ENCODE measurements around the gene ZNF280B.
"Not testable (repeated sequence)": the region's sequence is repeated elsewhere in the genome, so short reads cannot be mapped to it uniquely, and the experiment has no call there.

Gene ZNF280B

DNA sequence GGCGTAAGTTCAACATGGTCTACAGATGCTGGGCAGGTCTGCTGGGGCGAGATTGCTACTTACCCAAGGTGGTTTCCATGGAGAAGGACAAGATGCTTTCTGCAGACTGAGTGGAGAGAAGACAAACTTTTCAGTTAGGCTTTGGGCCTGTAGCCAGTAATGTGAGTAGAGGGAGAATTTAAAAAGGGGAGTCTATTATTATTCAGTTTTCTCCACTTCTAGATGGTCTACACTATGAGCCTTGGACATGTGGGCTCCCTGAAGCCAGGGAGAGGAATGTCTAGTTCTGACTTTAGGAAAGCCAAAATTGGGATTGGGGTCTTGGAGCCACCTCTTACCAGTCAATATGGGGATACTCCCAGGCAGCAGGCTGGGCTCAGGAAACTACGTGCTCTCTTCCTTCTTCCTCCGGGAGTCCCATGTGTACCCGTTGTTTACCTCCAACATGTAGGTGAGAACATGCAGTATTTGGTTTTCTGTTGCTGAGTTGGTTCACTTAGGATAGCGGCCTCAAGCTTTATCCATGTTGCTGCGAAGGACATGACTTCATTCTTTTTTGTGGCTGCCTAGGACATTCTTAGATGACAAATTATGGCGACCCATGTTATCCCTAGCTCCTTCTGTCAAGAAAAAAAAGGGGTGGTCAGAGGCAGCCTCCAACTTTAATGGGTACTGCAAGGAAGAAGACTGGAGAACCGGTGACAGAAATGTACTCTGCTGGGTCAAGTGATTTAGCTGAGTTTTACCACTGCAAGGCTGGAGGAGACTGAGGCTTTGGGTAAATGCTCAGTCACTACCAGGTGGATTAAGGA is 26.3 kb upstream of the ZNF280B start:
- DNase-seq (ENCODE audit: low spot score) = no peak

DNA sequence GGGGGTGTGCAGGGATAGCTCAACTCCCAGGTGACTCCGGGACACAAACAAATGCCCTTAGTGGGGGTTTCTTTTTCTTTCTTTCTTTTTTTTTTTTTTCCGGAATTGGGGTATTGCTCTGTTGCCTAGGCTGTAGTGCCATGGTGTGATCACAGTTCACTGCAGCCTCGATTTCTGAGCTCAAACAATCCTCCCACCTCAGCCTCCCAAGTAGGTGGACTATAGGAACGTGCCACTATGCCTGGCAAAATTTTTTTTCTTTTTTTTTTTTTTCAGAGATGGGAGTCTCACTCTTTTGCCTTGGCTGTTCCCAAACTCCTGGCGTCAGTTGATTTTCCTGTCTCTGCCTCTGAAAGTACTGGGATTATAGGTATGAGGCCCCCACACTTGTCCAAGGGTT is 25.3 kb upstream of the ZNF280B start:
- no peak for DNase-seq (ENCODE audit: low spot score)

DNA sequence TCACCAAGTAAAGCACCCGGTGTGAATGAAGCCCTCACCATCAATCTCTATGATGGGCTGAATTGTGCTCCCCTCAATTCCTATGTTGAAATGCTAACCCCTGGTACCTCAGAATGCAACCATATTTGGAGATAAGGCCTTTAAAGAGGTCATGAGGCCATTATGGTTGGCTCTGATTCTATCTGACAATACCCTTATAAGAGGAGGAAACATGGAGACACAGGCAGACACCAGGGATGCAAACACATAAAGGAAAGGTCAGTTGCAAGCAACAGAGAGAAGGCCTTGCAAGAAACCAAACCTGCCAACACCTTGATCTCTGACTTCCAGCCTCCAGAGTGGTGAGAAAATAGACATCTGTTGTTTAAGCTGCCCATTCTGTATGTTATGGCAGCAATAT is 24.9 kb upstream of the ZNF280B start:
- no peak for DNase-seq (ENCODE audit: low spot score)

DNA sequence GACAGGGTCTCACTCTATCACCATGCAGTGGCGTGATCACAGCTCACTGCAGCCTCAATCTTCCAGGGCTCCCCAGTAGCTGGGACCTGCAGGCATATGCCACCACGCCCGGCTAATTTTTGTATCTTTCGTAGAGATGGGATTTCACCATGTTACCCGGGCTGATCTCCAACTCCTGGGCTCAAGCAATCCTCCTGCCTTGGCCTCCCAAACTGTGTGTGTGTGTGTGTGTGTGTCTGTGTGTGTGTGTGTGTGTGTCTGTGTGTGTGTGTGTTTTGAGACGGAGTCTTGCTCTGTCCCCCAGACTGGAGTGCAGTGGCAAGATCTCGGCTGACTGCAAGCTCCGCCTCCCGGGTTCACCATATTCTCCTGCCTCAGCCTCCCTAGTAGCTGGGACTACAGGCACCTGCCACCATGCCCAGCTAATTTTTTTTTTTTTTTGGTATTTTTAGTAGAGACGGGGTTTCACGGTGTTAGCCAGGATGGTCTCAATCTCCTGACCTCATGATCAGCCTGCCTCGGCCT is 24.1 kb upstream of the ZNF280B start:
- not testable (repeated sequence) for DNase-seq (ENCODE audit: low spot score)

DNA sequence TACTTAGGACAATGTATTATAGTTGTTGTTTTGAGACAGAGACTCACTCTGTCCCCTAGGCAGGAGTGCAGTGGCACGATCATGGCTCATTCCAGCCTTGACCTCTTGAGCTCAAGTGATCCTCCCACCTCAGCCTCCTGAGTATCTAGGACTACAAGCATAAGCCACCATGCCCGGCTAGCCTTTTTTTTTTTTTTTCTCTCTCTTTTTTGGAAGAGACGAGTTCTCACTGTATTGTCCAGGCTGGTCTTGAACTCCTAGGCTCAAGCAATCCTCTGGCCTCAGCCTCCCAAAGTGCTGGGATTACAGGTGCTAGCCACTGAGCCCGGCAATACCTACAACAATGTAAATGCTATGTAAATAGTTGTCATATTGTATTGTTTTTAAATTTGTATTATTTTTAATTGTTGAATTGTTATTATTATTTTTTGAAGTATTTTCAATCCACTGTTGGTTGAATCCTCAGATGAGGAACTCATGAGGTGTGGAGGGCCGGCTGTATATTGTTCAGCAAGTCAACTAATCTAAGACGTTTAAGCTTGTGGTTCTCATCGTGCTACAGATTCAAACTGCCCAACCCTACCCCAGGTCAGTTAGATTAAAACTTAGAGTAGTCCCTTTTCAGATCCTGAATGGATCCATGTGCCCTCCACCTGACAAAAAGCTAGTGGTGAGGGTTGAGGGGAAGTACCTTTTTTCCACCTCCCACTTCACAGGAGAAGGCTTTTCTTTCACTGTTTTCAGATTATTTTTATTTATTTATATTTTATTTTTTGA is 23.4 kb upstream of the ZNF280B start:
- DNase-seq (ENCODE audit: low spot score) = no peak

DNA sequence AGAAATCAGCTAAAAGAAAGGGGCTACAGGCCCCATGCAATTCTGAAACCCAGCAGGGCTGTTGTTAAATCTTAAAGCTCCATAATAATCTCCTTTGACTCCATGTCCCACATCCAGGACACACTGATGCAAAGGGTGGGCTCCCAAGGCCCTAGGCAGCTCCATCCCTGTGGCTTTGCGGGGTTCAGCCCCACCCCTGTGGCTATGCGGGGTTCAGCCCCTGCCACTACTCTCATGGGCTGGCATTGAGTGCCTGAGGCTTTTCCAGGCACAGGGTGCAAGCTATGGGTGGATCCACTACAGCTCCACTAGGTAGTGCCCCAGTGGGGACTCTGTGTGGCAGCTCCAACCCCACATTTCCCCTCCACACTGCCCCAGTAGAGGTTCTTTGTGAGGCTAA is 20.2 kb upstream of the ZNF280B start:
- DNase-seq (ENCODE audit: low spot score) = no peak

DNA sequence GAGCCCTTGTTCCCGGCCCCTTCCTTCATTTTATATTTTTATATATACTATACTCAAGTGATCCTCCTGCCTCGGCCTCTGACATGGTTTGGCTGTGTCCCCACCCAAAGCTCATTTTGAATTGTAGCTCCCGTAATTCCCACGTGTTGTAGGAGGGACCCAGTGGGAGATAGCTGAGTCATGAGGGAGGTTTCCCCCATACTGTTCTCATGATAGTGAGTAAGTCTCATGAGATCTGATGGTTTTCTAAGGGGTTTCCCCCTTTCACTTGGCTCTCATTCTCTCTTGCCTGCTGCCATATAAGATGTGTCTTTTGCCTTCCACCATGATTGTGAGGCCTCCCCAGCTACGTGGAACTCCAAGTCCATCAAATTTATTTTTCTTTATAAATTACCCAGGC is 18.8 kb upstream of the ZNF280B start:
- DNase-seq (ENCODE audit: low spot score) = no peak

DNA sequence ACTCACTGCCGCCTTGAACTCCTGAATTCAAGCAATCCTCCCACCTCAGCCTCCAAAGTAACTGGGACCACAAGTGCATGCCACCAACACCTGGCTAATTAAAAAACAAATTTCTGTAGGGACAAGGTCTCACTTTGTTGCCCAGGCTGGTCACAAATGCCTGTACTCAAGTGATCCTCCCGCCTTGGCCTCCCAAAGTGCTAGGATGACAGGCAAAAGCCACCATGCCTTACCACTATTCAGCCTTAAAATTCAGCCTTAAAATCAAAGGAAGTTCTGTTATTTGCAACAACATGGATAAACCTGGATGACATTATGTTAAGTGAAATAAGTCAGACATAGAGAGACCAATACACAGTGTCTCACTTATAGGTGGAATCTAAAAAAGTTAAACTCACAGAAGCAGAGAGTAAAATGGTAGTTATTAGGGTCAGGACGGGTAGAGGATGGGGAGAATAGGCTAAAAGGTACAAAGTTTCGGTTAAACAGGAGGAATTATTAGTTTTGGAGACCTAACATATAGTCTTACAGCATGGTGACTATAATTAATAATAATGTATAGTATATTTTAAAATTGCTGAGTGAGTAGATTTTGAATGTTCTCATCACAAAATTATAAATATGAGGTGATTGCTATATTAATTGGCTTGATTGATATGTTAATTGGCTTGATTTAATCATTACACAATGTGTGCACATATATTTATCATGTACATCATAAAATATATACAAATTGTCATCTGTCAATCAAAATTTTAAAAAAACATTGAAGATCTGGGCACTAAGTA is 17.8 kb upstream of the ZNF280B start:
- DNase-seq (ENCODE audit: low spot score) = no peak

DNA sequence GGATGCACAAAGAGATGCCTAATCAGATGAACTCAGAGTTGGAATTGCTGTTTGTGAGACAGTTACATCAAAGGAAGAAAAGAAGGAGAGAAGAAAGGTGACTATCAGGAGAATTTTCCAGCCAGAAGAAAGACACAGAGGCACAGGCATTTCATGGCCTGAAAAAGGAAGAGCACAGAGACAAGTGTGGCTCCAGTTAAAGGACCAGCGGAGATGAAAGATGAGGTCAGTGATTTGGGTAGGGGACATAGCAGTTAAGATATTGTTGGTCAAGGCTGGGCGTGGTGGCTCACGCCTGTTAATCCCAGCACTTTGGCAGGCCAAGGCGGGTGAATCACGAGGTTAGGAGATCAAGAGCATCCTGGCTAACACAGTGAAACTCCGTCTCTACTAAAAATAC is 15.0 kb upstream of the ZNF280B start:
- DNase-seq (ENCODE audit: low spot score) = no peak

DNA sequence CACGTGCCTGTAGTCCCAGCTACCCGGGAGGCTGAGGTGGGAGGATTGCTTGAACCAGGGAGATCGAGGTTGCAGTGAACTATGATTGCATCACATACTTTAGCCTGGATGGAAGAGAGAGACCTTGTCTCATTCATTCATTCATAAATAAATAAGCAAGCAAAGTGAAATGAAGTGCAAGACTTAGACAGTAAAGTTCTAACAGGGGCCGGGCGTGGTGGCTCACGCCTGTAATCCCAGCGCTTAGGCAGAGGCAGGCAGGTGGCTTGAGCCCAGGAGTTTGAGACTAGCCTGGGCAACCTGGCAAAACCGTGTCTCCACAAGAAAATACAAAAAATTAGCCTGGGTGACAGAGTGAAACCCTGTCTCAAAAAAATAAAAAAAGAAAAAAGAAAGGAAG is 13.1 kb upstream of the ZNF280B start:
- no peak for DNase-seq (ENCODE audit: low spot score)

DNA sequence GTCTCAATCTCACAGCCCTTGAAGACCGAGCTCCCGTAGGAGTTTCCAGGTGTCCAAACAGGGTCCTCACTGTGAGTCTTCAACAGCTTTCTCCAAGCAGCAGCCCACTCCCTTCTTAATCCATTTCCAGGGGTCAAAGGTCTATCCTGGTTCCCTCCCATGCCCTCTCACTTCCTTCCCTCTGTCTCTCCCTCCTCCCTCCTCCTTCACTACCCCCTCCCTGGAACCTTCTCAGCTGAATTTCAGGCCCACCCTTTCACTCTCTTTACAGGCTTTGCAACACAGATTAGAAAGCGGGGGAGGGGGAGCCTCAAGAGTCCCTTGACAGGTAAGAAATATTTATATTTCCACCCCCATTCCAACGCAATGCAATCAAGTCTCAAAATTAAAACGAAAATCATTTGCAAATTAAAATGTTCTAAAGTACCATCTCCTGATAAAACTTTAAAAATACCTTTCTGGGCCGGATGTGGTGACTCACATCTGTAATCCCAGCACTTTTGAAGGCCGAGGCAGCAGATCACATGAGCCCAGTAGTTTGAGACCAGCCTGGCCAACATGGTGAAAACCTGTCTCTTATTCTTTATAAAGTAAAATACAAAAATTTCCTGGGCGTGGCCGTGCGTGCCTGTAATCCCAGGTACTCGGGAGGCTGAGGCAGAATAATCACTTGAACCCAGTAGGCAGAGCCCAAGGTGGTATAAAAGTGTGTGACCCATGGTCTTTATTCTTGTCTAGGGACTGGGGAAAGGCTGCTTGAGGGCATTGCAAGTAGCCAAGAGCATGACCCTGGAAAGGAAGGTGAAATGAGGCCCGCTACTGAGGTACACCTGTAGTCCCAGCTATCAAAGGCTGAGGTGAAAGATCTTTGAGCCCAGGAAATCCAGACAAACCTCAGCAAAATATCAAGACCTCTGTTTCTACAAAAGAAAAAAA is 12.4 kb upstream of the ZNF280B start:
- DNase-seq (ENCODE audit: low spot score) = no peak

DNA sequence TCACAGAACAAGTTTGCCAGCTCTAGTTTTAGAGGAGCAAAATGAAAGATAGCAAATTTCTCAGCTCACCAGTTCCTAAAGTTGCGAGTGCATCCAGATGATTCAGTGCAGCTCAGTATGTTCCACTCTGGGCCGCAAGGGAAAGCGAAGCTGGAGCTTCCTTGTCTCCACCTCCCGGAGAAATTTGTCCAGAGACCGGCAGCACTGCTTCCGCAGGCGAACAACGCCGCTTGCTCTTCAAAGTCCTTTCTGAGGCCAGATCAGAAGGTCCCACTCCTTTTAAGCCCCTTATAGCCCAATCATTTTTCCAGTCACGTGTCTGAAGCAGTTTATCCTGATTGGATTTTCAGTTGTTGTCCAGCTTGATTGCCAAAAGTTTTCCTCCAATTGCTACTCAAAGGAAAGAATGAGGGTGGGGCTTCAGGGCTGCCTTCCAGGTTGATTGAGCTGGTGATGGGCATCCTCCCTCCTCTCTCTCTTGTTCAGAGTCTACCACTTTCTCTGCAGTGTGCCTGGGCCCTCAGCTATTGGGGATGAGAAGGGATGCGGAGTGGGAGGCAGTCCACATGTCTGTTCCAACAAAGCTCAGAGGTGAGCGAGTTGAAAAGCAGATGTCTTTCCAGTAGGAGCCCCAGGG is 11.6 kb upstream of the ZNF280B start, which contains the start of gene ZNF280A:
Gene ZNF280A, minus strand, starts transcription at position 251 of the 637 bp plus-strand sequence. CDS start 4,640 bp downstream, outside the sequence.
- no peak for DNase-seq (ENCODE audit: low spot score)

DNA sequence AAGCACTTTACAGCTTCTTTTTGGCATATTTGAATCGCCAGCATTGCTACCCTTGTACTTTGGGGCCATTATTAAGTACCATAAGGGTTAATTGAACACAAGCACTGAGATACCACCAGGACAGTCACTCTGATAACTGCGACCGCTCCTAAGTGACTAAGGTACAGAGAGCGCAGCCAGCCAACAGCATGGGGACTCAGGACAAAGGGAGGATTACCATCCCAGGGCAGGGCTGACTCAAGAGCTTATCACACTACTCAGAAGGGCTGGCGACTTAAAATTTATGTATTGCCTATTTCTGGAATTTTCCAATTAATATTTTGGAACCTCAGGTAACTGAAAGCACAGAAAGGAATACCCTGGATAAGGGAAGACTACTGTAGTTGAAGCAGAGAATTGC is 11.0 kb upstream of the ZNF280B start:
- DNase-seq (ENCODE audit: low spot score) = no peak

DNA sequence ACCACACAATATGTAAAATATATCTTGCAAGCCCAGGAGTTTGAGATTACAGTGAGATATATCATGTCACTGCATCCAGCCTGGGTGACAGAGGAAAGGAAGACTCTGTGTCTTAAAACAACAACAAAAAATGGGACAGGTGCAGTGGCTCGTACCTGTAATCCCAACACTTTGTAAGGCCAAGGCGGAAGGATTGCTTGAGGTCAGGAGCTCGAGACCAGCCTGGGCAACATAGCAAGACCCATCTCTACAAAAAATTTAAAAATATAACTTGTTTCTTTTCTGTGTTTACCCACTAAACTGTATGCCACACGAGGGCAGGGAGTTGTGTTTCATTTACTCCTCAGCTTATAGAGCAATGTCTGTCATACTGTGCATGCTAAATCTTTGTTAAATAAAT is 8.4 kb upstream of the ZNF280B start:
- DNase-seq (ENCODE audit: low spot score) = no peak

DNA sequence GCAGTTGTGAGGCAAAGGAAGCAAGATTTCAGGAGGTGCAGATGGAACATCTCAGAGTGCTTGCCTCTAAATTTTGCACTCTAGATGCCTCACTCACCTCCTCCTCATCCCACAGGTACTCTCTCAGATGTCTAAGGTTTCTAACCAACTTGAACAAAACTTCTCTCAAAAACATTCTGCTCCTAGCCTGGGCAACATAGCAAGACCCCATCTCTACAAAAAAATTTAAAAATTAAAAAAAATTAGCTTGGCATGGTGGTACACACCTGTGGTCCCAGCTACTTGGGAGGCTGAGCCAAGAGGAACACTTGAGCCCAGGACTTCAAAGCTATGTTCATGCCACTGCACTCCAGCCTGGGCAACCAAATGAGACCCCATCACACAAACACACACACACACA is 7.3 kb upstream of the ZNF280B start:
- DNase-seq (ENCODE audit: low spot score) = no peak

DNA sequence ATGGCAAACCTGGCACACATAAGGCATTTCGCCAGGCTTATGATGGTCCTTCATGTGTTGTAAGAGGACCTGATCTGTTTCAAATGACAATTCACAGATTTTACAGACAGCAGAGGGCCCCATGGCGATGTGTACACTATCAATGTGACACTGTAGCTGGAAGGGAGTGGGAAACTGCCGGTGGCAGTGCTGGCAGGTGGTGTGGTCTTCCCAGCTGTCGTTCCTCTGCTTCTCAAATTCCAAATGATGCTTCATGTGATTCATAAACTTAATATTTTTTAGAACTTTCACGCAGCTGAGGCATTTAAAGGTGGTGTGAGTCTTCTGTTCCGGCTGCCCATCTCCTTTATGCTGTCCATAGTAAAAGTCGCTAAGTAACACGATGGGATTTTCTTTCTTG is 5.9 kb upstream of the ZNF280B start:
- not testable (repeated sequence) for DNase-seq (ENCODE audit: low spot score)

DNA sequence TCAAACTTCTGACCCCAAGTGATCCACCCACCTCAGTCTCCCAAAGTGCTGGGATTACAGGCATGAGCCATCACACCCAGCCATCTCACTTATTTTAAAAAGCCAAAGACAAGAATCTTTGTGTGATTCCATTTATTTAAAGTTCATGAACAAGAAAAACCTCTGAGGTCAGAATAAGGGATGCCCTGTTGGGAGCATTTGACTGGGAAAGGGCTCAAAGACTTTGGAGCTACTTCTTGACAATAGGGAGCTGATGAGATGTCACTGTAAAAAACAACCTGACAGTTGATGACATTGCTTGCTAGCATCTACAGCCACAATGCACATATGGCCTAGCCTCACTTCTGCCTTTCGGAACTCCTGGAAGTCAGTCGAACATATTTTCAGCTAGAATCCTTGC is 5.1 kb upstream of the ZNF280B start:
- DNase-seq (ENCODE audit: low spot score) = no peak

DNA sequence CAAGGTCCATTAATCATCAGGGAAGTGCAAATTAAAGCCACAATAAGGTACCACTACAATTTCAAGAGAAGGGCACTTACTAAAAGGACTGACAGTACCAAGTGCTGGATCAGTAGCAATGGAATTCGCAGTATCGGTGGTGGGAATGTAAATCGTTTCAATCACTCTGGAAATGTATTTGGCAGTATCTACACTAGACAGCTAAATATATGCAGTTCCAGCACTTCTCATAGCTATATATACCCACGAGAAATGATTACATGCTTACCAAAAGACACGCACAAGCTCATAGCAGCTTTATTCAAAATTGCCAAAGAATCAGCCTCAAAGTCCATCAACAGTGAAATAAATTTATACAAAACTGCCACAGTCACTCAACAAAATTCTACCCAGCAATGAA is 4.4 kb upstream of the ZNF280B start:
- DNase-seq (ENCODE audit: low spot score) = no peak

DNA sequence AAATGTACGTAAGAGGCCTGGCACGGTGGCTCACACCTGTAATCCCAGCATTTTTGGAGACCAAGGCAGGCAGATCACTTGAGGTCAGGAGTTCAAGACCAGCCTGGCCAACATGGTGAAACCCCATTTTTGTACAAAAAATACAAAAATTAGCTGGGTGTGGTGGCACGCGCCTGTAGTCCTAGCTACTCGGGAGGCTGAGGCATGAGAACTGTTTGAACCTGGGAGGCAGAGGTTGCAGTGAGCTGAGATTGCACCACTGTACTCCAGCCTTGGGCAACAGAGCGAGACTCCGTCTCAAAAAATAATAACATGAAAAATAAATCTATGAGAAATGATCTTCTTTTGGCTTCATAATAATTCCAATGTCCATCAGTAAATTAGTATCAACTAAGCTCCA is 2.3 kb upstream of the ZNF280B start:
- DNase-seq (ENCODE audit: low spot score) = not testable (repeated sequence)

DNA sequence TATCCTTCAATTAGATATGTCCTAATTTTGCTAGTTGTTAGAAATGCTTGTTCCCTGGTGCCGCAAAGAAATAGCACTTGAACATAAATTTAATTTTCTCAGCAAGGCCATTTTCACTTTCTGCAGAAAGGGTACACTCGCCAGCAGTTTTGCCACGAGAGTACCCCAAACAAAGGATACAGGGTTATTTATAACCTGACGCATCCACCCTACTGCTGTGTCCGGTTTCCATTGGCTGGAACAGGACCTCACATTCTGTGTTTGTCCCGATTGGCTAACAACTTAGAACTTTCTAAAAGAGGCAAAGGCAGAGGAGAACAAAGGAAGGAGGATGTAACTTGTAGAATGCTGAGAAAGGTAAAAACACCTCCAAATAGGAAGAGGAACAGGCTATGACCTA is 1.4 kb upstream of the ZNF280B start:
- DNase-seq (ENCODE audit: low spot score) = not testable (repeated sequence)

Data from CD4-positive, alpha-beta T cell treated with Interleukin-15 for 4 hours (primary cell).